GM19238 (cell line): ENCODE data around the gene SLC66A1.
"Not testable (repeated sequence)": the region's sequence is repeated elsewhere in the genome, so short reads cannot be mapped to it uniquely, and the experiment has no call there.

Experiments
- DNase-seq: peaks from one replicate; pipeline ENCODE4 v3.0.0; 2011; ENCODE audit warnings: low spot score; ENCODE audit not compliant: insufficient read length

SLC66A1 gene

DNA sequence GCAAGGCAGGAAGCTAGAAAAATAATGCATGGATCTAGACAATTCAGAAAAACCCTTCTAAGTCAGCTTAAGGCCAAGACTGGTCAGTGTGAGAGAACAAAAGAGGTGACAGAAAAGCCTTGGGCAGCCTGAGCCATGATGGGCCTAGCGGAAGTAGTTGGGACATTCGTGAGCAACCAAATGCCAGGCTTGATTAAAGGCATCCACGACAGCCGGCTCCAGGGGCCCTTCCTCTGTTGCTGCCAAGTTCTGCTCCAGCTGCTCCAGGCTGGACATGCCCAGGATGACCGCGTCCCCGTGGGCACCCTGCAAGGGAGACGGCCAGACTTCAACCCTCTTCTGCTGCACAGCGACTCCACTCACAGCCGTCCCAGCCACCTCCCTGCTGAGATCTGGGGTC is 8.0 kb upstream of the SLC66A1 start:
- not testable (repeated sequence) for DNase-seq

GRCh38 chr1:19305880-19306279 is 6.2 kb upstream of the SLC66A1 start:
- no peak for DNase-seq

- DNase-seq, result no peak
Observed at GRCh38 chr1:19306941-19307340, 5.2 kb upstream of the SLC66A1 start.

GRCh38 chr1:19307794-19308508 is 4.2 kb upstream of the SLC66A1 start:
- no peak for DNase-seq

DNA sequence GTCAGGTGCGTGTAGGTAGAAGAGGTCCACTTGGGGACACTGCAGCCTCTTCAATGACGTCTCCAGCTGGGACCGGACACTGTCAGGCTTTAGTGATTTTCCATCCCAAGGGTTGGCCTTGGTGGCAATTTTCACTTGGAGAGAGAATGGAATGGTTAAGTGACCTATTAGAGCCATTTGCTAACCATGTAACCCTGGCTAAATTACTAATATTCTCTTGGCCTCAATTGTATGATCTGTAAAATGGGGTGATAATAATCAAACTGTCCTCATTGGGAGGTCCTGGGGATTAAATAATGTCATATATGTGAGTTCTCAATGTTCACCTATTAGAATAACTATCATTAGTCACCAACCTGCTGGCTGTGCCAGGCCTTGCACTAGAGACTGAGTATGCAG is 3.6 kb upstream of the SLC66A1 start:
- no peak for DNase-seq

GRCh38 chr1:19309123-19309813 is 2.9 kb upstream of the SLC66A1 start:
- DNase-seq, result no peak

DNA sequence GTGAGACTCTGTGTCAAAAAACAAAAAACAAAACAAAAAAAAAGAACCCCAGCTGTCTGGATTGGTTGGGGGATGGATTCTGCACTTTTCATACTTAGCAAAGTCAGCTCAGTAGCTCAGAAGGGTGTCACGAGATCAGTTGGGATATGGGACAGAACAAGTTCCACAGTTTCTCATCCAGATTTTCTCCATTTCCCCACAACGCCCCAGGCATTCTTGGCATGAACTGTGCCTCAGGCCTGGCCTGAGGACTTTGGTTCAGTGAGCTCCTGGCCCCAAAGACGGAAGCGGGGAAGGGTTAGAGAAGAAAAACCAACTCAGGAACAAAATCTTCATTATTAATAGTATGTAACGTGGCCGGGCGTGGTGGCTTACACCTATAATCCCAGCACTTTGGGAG is 2.1 kb upstream of the SLC66A1 start:
- no peak for DNase-seq

GRCh38 chr1:19310720-19311502 is 1.2 kb upstream of the SLC66A1 start:
- no peak for DNase-seq

- no peak for DNase-seq
Observed at GRCh38 chr1:19311503-19311930, 609 bp upstream of the SLC66A1 start.

DNA sequence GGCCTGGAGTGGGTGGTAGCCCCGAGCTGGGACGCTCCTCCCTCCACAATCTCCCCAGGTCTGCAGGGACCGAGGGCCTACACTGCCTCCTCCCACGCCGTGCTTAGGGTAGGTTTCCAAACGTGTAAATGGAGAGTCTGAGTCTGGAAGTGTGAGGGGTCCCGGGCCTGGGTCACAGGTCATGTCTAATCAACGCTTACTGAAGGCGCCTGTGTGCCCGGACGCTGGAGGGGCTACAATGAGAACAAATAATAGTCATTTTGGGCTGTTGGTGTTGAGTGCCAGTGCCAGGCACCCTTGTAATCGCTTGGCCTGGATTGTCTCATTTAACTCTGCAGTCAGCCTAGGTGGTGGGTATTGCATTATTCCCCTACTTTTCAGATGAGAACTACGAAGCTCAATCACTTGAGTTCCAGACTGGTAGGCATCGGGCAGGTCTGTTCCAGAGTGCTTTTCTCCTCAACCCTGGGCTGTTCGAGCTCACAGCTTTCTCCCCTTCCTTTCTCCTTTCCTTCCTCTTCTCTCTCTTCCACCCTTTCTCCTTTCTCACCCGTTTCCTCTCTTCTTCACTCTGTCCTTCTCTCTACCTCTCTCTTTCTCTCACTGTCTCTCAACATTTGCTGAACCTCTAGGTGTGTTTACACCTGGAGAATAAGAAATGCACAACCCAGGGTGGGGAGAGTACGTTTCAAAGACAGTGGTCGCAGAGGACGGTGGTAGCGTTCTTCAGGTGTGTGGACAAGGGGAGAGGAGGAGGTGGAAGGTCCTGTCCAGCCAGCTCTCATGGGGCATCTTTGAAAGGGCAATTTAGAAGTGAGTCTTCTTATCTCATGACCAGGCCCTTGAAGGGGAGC is 883 bp downstream of the SLC66A1 start:
- no peak for DNase-seq

DNA sequence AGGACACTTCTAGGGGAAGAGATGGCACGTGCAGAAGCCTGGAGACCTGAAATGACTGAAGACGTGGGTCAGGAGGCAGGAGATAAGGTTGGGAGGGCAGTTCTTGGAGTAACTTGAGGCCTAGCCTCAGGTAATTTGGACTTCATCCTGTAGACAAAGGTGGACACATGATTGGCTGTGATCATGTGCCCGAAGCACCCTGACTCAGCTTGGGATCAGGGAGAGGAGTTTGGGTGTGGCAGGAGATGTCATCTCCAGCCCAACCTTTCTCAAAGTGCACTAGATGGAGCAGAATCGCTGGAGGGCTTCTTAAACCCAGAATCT is 1.5 kb downstream of the SLC66A1 start:
- no peak for DNase-seq

GRCh38 chr1:19313961-19314882 is 2.1 kb downstream of the SLC66A1 start:
- no peak for DNase-seq

DNA sequence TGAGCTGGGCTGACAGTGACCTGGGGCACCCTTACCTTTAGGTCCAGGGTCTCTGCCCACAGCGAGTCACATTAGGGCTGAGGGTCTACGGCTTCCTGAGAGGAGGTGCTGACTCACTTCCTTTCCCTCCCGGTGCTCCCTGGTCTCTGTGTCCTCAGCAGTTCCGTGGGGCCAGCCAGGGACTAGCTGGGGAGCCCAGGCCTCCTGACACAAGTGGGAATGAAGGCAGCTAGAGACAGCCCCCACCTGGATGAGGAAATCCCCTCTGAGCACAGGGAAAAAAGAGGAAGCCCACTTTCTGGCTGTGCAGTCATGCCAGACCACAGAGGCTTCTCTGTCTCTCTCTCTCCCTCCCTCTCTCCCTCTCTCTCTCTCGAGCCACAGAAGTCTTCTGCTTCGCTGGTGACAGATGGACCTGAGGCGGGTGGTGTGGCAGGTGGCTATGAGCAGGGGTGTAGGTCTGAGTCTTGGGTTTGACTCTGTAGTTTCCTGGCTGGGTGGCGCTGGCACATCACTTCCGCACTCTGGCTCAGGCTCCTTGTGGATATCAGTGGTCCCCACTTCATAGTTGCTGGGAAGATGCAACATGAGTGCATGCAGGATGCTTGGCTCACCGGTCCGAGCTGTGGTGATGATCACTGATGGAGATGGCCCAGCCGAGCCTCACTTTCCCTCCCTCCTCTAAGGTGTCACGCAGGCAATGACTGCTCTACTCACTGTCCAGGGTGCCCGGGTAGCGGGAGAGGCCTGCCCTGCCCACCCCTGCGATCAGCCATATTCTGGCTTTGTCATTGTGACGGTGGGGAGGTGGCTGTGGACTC is 3.5 kb downstream of the SLC66A1 start:
- DNase-seq, result peak; percentile 66

DNA sequence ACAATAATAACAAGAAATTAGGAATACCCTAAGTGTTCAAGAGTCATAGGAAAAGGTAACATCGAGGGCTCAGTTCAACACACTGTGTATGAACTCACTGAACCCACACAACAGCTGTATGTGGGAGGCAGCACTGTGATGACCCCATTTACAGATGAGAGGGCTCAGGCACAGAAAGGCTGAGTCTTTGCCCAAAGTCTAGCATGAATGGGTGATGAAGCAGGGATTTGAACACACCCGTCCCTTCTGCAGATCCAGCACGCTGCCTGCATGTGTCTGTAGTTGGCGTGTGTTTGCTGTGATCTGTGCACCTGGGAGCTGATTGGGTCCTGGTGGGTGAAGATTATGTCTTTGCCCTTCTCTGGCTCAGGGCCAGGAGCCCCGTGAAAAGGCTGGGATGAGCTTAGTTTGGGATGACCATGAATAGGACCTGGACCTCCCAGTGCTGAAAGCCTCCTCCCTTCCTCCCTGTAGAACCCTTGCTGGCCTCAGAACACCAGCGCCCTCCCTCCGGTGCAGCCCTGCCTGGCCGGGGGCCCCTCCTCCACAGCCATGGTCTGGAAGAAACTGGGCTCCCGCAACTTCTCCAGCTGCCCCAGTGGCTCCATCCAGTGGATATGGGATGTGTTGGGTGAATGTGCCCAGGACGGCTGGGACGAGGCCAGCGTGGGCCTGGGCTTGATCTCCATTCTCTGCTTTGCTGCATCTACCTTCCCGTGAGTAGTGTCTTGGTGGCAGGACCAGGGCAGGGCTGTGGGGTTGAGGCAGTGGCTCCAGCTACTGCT is 5.2 kb downstream of the SLC66A1 start:
- no peak for DNase-seq

DNA sequence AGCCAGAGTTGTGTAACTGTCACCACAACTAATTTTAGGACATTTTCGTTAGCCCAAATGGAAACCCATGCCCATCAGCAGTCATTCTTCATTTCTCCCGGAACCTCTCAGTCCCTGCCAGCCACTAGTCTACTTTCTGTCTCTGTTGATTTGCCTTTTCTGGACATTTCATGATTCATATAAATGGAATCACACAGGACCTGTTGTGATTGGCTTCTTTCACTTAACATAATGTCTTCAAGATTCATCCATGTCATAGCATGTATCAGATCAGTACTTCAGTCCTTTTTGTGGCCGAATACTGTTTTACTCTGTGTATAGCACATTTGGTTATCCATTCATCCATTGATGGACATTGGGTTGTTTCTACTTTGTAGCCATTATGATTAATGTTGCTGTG is 7.1 kb downstream of the SLC66A1 start:
- DNase-seq, result no peak

DNA sequence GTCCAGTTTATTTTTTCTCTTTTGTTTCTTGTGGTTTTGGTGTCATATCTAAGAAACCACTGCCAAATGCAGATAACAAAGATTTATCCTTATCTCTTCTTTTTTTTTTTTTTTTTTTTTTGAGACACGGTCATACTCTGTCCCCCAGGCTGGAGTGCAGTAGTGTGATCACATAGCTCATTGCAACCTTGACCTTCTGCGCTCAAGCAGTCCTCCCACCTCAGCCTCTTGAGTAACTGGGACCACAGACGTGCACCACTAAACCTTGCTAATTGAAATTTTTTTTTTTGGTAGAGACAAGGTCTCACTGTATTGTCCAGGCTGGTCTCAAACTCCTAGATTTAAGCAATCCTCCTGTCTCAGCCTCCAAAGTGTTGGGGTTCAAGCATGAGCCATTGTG is 8.9 kb downstream of the SLC66A1 start:
- no peak for DNase-seq

DNA sequence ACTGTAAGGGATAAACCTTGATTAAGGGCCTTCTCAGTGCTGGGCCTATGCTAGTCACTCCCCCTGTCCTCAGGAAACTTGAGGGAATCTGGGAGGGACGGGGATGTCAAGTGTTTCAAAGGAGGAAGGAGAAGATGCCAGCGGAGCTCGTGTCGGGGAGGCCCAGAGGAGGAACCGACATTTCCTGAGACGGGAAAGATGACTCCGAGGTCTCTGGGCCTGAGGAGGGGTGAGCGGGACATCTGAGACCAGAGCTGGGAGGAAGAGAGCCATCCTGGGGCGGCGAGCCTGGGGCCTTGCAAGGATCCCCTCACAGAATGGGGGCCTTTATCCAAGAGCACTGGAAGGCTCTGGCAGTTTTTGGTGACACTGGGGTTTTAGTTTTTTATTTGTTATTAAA is 10.4 kb downstream of the SLC66A1 start:
- DNase-seq, result no peak

DNA sequence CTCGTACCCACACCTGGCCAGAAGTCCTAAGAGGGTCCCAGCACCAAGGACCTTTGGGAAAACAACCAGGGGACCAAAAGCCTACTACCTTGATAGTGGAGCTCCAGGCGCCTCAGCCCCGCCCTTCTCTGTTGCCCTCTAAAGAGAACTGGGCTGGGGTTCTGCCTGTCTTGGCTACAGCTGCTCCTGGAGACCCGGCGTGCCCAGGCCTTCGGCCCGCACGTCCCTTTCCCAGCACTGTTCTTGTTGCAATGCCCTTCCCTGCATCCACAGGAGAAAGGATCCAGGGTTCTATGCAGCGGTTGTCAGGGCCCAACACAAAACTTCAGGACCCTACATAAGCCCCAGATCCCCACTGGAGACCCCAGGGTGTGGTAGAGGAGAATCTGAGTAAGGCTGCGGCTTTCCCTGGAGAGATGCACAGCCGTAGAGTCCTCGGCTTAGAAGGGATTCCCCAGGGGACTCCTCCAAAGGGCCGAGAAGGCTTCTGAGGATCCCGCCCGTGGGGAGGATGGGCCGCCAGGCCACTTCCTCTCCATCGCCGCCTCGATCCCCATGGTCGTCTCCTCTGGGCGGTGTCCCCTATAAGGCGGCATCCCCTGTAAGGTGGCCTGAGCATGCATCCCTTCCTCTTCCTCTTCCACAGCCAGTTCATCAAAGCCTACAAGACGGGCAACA is 12.0 kb downstream of the SLC66A1 start:
- no peak for DNase-seq
